Neuronal stem cell (in vitro differentiated cells): ENCODE data around the gene HMGN1.

Source experiments
- DNase-seq: peaks from one replicate; pipeline ENCODE4 v3.0.0-alpha.2; 2013; ENCODE audit warnings: low spot score
- H2AFZ ChIP-seq: one replicate; pipeline ENCODE4 v1.6.1; 2013; ENCODE audit warnings: mild to moderate bottlenecking, low read length, inconsistent platforms
- H2AK5ac ChIP-seq: 2 replicates; pipeline ENCODE4 v1.6.1; 2013; ENCODE audit warnings: low read depth, mild to moderate bottlenecking, inconsistent platforms, low read length, moderate library complexity, mixed read lengths
- H2BK120ac ChIP-seq: 2 replicates; pipeline ENCODE4 v1.6.1; 2013; ENCODE audit warnings: low read depth, mild to moderate bottlenecking, inconsistent platforms, low read length, moderate library complexity, mixed read lengths
- H2BK12ac ChIP-seq: one replicate; pipeline ENCODE4 v1.6.1; 2013; ENCODE audit warnings: low read length, inconsistent platforms
- H2BK15ac ChIP-seq: 2 replicates; pipeline ENCODE4 v1.6.1; 2013; ENCODE audit warnings: mild to moderate bottlenecking, low read length, inconsistent platforms, mixed read lengths
- H2BK5ac ChIP-seq: one replicate; pipeline ENCODE4 v1.6.1; 2013; ENCODE audit warnings: inconsistent platforms, mild to moderate bottlenecking, low read length, moderate library complexity
- H3K14ac ChIP-seq: one replicate; pipeline ENCODE4 v1.6.1; 2013; ENCODE audit warnings: low read length, inconsistent platforms
- H3K18ac ChIP-seq: 2 replicates; pipeline ENCODE4 v1.6.1; 2013; ENCODE audit warnings: low read length, inconsistent platforms
- H3K23ac ChIP-seq: 2 replicates; pipeline ENCODE4 v1.6.1; 2013; ENCODE audit warnings: low read depth, mild to moderate bottlenecking, mixed read lengths, low read length, inconsistent platforms; ENCODE audit not compliant: poor library complexity
- H3K27ac ChIP-seq: replicated peaks from 3 replicates; pipeline ENCODE4 v1.5.1; 2013; ENCODE audit warnings: low read length, inconsistent platforms
- H3K27me3 ChIP-seq, 3 experiments: 2 replicates each; pipeline ENCODE4 v1.6.1; 2013; ENCODE audit warnings: low read length in 3 of 3, mild to moderate bottlenecking in 2 of 3, inconsistent platforms in 1 of 3, low read depth in 1 of 3, mixed read lengths in 1 of 3, moderate library complexity in 1 of 3; ENCODE audit not compliant: control insufficient read depth in 3 of 3, insufficient read depth in 3 of 3
- H3K36me3 ChIP-seq, 2 donors: replicated peaks in 1 of 2; 2 replicates each; pipeline ENCODE4 v1.6.1; 2013; ENCODE audit warnings: low read length in 2 of 2; ENCODE audit not compliant: control insufficient read depth in 2 of 2, insufficient read depth in 2 of 2
- H3K4ac ChIP-seq: 2 replicates; pipeline ENCODE4 v1.6.1; 2013; ENCODE audit warnings: inconsistent platforms, mild to moderate bottlenecking, low read length, moderate library complexity
- H3K4me1 ChIP-seq, 2 donors: 1 replicate in 1 of 2; 2 replicates in 1 of 2; pipeline ENCODE4 v1.6.1; 2013; ENCODE audit warnings: low read length in 2 of 2, low read depth in 1 of 2; ENCODE audit not compliant: control insufficient read depth in 2 of 2, insufficient read depth in 1 of 2
- H3K4me2 ChIP-seq: one replicate; pipeline ENCODE4 v1.6.1; 2013; ENCODE audit warnings: mild to moderate bottlenecking, low read length, inconsistent platforms; ENCODE audit not compliant: insufficient read depth, poor library complexity, severe bottlenecking
- H3K4me3 ChIP-seq, 2 donors: 2 replicates each; pipeline ENCODE4 v1.5.1; 2013; ENCODE audit warnings: low read length in 2 of 2, mild to moderate bottlenecking in 2 of 2, inconsistent platforms in 1 of 2, moderate library complexity in 1 of 2
- H3K79me1 ChIP-seq: one replicate; pipeline ENCODE4 v1.6.1; 2013; ENCODE audit warnings: low read depth, mild to moderate bottlenecking, inconsistent platforms, low read length, moderate library complexity
- H3K9ac ChIP-seq: one replicate; pipeline ENCODE4 v1.6.1; 2013; ENCODE audit warnings: mild to moderate bottlenecking, low read depth, low read length, inconsistent platforms; ENCODE audit not compliant: poor library complexity
- H3K9me3 ChIP-seq, 2 donors: replicated peaks in 1 of 2; 2 replicates each; pipeline versions ENCODE3 to v1.6.1; 2013; ENCODE audit warnings: low read length in 2 of 2, mild to moderate bottlenecking in 2 of 2, inconsistent platforms in 1 of 2, low read depth in 1 of 2, mixed read lengths in 1 of 2, moderate library complexity in 1 of 2; ENCODE audit not compliant: control insufficient read depth in 2 of 2, insufficient read depth in 1 of 2
- H4K8ac ChIP-seq: one replicate; pipeline ENCODE4 v1.6.1; 2013; ENCODE audit warnings: low read depth, mild to moderate bottlenecking, inconsistent platforms, low read length, moderate library complexity
- H4K91ac ChIP-seq: one replicate; pipeline ENCODE4 v1.6.1; 2013; ENCODE audit warnings: low read length, low read depth, mild to moderate bottlenecking, inconsistent platforms; ENCODE audit not compliant: poor library complexity
- WGBS, 2 donors: extraction: QIAGEN DNeasy Blood & Tissue Kit; methylation state at CpG; one replicate each; pipeline ENCODE4 v1.1.7; 2013; ENCODE audit warnings: missing lambda C conversion rate in 2 of 2, mixed read lengths in 1 of 2; ENCODE audit not compliant: insufficient read length in 2 of 2, insufficient replicate concordance in 1 of 2; ENCODE audit errors: extremely low coverage in 2 of 2; 5-methylcytosine and 5-hydroxymethylcytosine counted together

HMGN1 gene

DNA sequence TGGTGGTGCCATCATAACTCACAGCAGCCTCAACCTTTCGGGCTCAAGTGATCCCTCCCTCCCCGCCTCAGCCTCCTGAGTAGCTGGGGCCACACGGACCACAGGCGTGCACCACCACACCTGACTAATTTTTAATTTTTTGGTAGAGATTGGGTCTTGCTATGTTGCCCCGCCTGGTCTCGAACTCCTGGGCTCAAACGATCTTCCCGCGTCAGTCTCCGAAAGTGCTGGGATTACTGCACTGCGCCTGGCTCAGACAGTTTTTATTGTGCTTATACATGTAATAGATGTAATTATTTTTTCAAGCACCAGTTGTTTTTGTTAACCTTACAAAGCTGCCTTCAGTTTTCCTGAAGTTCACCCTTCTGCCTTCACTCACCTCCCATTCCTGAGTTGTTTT, 38.0 kb upstream of the HMGN1 start:
- Histone ChIP-seq H2BK15ac (no peak overlapping the region), H2BK5ac (no peak overlapping the region), H2BK120ac (no peak overlapping the region), H3K79me1 (peaks cover 12% of the 10 kb centered on the region), H2AK5ac (no peak overlapping the region), H3K4me1 (peaks cover 0 to 13% of the 10 kb centered on the region in 2 donors), H3K4me2 (no peak overlapping the region), H3K9ac (no peak overlapping the region), H3K4ac (no peak overlapping the region), H4K8ac (no peak overlapping the region), H4K91ac (no peak overlapping the region), H3K36me3 (peaks cover 2 to 20% of the 10 kb centered on the region in 2 donors), H3K27ac (no peak overlapping the region), H3K18ac (no peak overlapping the region), H3K14ac (no peak overlapping the region), H2BK12ac (no peak overlapping the region), H3K23ac (peak overlapping the region; percentile 73), H2AFZ (no peak overlapping the region), H3K9me3 (no peaks in the 10 kb centered on the region), H3K4me3 (no peak overlapping the region), H3K27me3 (no peaks in the 10 kb centered on the region)
- no CpG with 5 or more reads among the region's 11 CpGs for WGBS, 2 donors
- no peak for DNase-seq

DNA sequence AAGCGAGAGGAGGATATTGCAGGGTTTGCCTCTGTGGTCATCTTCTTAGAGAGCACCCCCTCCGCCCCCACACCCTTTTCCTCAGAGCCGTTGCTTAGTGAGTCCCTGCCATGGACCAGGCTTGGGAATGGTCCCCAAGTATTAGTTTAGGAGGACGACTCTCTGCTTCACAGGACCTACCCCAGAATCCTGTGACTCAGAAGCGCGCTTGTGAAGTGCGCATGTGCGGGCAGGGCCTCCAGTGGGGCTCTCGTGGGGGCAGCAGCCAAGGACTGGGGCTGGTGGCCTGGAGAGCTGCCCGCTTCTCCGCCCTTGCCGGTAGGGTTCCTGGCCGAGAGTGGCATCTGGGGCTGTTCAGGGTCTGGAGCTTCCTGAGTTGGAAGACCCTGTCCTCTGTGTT, 37.3 kb upstream of the HMGN1 start:
- H2BK120ac ChIP-seq: no peak overlapping the region
- H3K23ac ChIP-seq: peak overlapping the region; percentile 43

DNA sequence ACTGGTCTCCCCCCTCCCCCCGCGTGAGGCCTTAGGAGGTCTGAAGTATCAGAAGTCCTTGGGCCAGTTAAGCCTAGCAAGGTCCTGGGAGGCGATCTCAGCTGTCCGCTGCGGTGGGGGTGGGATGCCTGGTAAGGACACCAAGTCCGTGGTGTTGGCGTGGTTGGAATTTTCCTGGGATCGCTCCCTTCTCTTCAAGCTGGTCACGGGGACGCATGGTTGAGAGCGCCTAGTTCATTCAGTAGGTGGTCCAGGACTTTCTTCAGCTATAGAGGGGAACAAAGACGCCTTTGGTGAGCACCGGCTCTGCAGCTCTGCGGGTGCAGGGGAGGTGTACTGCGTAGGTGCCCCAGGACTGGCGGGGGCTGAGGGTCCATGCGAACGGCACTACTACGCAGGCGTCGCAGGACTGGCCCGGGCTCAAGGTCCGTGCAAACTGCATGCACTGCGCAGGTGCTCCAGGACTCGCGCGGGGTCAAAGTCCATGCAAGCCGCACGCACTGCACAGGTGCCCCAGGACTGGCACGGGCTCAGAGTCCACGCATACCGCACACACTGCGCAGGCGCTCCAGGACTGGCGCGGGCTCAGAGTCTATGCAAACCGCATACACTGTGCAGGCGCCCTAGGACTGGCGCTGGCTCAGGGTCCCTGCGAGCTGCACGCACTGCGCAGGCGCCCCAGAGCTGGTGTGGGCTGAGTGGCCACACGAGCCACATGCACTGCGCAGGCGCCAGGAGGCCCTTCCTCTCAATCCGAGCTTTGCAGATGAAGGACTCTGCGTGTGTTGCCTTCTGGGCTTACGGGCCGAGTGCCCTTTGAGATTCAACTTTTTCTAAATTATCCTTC, 36.6 kb upstream of the HMGN1 start:
- no peak overlapping the region for H2AK5ac ChIP-seq
- DNase-seq: no peak
- H3K4me3 ChIP-seq: no peak overlapping the region
- no peaks in the 10 kb centered on the region for H3K27me3 ChIP-seq
- H2AFZ ChIP-seq: no peak overlapping the region
- no peak overlapping the region for H2BK120ac ChIP-seq
- H3K36me3 ChIP-seq: peaks cover under 1 to 8% of the 10 kb centered on the region in 2 donors
- no peak overlapping the region for H3K14ac ChIP-seq
- peaks cover 5 to 15% of the 10 kb centered on the region in 2 donors for H3K4me1 ChIP-seq
- no peak overlapping the region for H4K91ac ChIP-seq
- no peaks in the 10 kb centered on the region for H3K9me3 ChIP-seq
- H2BK15ac ChIP-seq: no peak overlapping the region
- H3K4me2 ChIP-seq: no peak overlapping the region
- no peak overlapping the region for H3K27ac ChIP-seq
- peaks cover 12% of the 10 kb centered on the region for H3K79me1 ChIP-seq
- H4K8ac ChIP-seq: no peak overlapping the region
- H3K23ac ChIP-seq: peak overlapping the region; percentile 80
- H3K9ac ChIP-seq: peak overlapping the region; percentile 44
- H2BK5ac ChIP-seq: peak overlapping the region; percentile 60
- H3K4ac ChIP-seq: no peak overlapping the region
- no peak overlapping the region for H3K18ac ChIP-seq
- no CpG with 5 or more reads among the region's 50 CpGs for WGBS, 2 donors
- H2BK12ac ChIP-seq: peak overlapping the region; percentile 46

More for the DNA sequence above, 37.3 kb upstream of the HMGN1 start:
- H4K8ac ChIP-seq: no peak overlapping the region
- H3K9ac ChIP-seq: no peak overlapping the region
- H3K9me3 ChIP-seq: no peaks in the 10 kb centered on the region
- H2AK5ac ChIP-seq: peak overlapping the region; percentile 26
- H3K27ac ChIP-seq: no peak overlapping the region
- H3K27me3 ChIP-seq: no peaks in the 10 kb centered on the region
- no peak overlapping the region for H3K4me2 ChIP-seq
- no peak for DNase-seq
- peaks cover 4 to 11% of the 10 kb centered on the region in 2 donors for H3K4me1 ChIP-seq
- H2BK15ac ChIP-seq: no peak overlapping the region
- no peak overlapping the region for H2AFZ ChIP-seq
- H3K79me1 ChIP-seq: peaks cover 12% of the 10 kb centered on the region
- no peak overlapping the region for H4K91ac ChIP-seq
- no peak overlapping the region for H2BK5ac ChIP-seq
- H3K4ac ChIP-seq: no peak overlapping the region
- H3K36me3 ChIP-seq: peaks cover 2 to 13% of the 10 kb centered on the region in 2 donors
- H3K14ac ChIP-seq: no peak overlapping the region
- no CpG with 5 or more reads among the region's 13 CpGs for WGBS, 2 donors
- H3K4me3 ChIP-seq: no peak overlapping the region
- no peak overlapping the region for H2BK12ac ChIP-seq
- no peak overlapping the region for H3K18ac ChIP-seq

DNA sequence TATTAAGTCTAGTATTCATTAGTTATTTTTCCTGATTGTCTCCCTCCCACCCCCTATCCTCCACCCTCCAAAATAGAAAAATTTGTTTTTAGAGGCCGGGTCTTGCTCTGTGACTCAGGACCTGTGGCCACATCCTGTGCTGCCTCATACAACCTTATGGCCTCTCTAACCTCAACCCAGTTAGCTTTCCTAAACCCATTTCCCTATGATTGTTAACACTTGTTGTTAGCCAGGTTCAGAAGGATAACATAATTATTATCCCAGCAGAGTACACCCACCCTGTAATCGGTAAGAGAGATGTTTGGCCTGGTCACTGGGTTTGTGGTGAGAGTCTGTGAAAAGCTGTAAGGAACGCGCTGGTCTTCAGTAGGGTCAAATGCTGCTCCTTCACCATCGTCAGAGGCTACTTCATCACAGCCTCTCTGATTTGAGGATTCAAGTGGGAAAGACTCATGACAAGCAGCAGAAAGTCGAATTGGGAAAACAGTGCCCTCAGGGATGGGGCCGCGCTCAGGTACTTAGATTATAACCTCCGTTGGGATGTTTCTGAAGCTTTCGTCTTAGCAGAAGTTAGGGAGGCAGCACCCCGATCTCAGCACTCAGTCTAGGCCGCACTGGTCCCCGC, 35.9 kb upstream of the HMGN1 start:
- Histone ChIP-seq H3K4me3 (no peak overlapping the region), H2BK5ac (no peak overlapping the region), H2AK5ac (no peak overlapping the region), H3K27ac (no peak overlapping the region), H3K27me3 (no peaks in the 10 kb centered on the region), H3K23ac (no peak overlapping the region), H2BK120ac (no peak overlapping the region), H4K91ac (no peak overlapping the region), H3K14ac (no peak overlapping the region), H3K36me3 (peaks cover 0 to 5% of the 10 kb centered on the region in 2 donors), H3K4me1 (peaks cover 5 to 12% of the 10 kb centered on the region in 2 donors), H2BK12ac (no peak overlapping the region), H3K4ac (no peak overlapping the region), H3K18ac (no peak overlapping the region), H3K9me3 (no peaks in the 10 kb centered on the region), H2BK15ac (no peak overlapping the region), H3K79me1 (peaks cover 12% of the 10 kb centered on the region), H2AFZ (no peak overlapping the region), H3K9ac (no peak overlapping the region), H4K8ac (no peak overlapping the region), H3K4me2 (no peak overlapping the region)
- DNase-seq: no peak
- whole genome bisulfite sequencing, 2 donors: no CpG with 5 or more reads among the region's 13 CpGs
